NCI-H2081 treated with DMSO at 0.1 percent for 48 hours (cell line): ENCODE results near the gene USP4.

Experiments
- DNase-seq: peaks from one replicate; lab custom pipeline; 2025; lab: John Stamatoyannopoulos, UW

Gene USP4

GRCh38 chr3:49295489-49296058, 44.3 kb downstream of the USP4 start:
- DNase-seq, result no peak

GRCh38 chr3:49294343-49294742, 45.5 kb downstream of the USP4 start:
- DNase-seq, result no peak

GRCh38 chr3:49283997-49284396, 55.9 kb downstream of the USP4 start:
- DNase-seq, result no peak

GRCh38 chr3:49279376-49279775, 60.5 kb downstream of the USP4 start:
- no peak for DNase-seq

GRCh38 chr3:49278548-49278947, 61.3 kb downstream of the USP4 start:
- DNase-seq, result no peak

- DNase-seq, result no peak
Measured at GRCh38 chr3:49277383-49277775, 62.5 kb downstream of the USP4 start.

GRCh38 chr3:49276475-49277382, 63.1 kb downstream of the USP4 start, which contains the start of gene C3orf62:
C3orf62 (minus strand) TSS chr3:49277232; CDS start chr3:49276872, 360 bp downstream.
- no peak for DNase-seq

- DNase-seq, result no peak
Measured at GRCh38 chr3:49273825-49274532, 65.9 kb downstream of the USP4 start.

- DNase-seq, result no peak
Measured at GRCh38 chr3:49271047-49271446, 68.8 kb downstream of the USP4 start.

- no peak for DNase-seq
Measured at GRCh38 chr3:49270156-49270500, 69.7 kb downstream of the USP4 start.

- no peak for DNase-seq
Measured at GRCh38 chr3:49269443-49270155, 70.3 kb downstream of the USP4 start.

GRCh38 chr3:49266410-49267095, 73.3 kb downstream of the USP4 start:
- no peak for DNase-seq

- DNase-seq, result no peak
Measured at GRCh38 chr3:49265661-49266386, 74.0 kb downstream of the USP4 start.

- DNase-seq, result no peak
Measured at GRCh38 chr3:49263159-49263889, 76.5 kb downstream of the USP4 start.

GRCh38 chr3:49260806-49261324, 79.0 kb downstream of the USP4 start:
- DNase-seq, result no peak

- DNase-seq, result no peak
Measured at GRCh38 chr3:49257187-49257586, 82.7 kb downstream of the USP4 start.

- DNase-seq, result no peak
Measured at GRCh38 chr3:49255718-49256511, 83.9 kb downstream of the USP4 start.

GRCh38 chr3:49255112-49255511, 84.7 kb downstream of the USP4 start:
- no peak for DNase-seq

- DNase-seq, result no peak
Measured at GRCh38 chr3:49253512-49253911, 86.3 kb downstream of the USP4 start.
